ENCODE data around the gene CXXC5.

CXXC5 gene

GRCh38 chr5:139639619-139640380 is 8.3 kb upstream of the CXXC5 start:
- H3K36me3 ChIP-seq (ENCODE audit: control insufficient read depth, insufficient read depth, low read length): no peaks in the 10 kb centered on the region
- H3K4me3 ChIP-seq (ENCODE audit: low read length): no peak overlapping the region
- no peak overlapping the region for H3K9ac ChIP-seq (ENCODE audit: low read length)
- no peaks in the 10 kb centered on the region for H3K9me3 ChIP-seq (ENCODE audit: control insufficient read depth, low read length)
- H3K4me1 ChIP-seq (ENCODE audit: control insufficient read depth, insufficient read depth, low read length): peaks cover 76% of the 10 kb centered on the region
- H3K27me3 ChIP-seq (ENCODE audit: control insufficient read depth, insufficient read depth, low read length): no peaks in the 10 kb centered on the region

DNA sequence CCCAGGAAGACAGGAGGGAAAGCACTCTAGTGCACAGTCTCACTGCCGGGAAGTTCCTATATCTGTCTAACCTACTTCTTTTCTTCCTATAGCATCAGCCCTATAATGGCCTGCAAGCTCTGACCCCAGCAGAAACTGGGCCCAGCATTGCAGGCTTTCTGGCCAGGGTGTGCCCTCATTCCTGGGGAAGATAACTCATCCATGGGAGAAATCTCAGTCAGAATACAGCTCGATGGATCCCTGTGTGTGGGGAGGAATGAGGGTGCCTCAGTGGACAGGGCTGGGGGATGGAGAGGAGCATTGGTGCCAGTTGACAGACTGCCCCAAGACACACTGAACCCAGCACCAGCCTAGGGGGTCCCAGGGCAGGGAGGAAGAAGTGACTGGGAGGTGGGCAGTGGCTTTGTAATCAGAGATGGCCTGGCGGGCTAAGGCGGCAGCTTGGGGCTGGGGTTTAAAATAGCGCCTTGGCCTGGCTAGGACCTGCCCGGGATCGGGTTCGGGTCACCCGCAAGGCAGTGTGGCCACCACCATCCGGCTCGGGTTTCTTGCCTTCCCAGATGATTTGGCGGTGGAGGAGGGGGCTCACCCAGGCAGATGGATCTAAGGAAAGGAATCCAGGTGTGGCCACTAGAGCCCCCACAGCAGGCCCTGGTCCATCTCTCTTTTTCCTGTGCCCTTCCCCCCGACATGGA is 7.6 kb upstream of the CXXC5 start:
- Histone ChIP-seq H3K9ac (ENCODE audit: low read length) (no peak overlapping the region), H3K36me3 (ENCODE audit: control insufficient read depth, insufficient read depth, low read length) (no peaks in the 10 kb centered on the region), H3K27me3 (ENCODE audit: control insufficient read depth, insufficient read depth, low read length) (no peaks in the 10 kb centered on the region), H3K4me1 (ENCODE audit: control insufficient read depth, insufficient read depth, low read length) (peaks cover 68% of the 10 kb centered on the region), H3K9me3 (ENCODE audit: control insufficient read depth, low read length) (no peaks in the 10 kb centered on the region), H3K4me3 (ENCODE audit: low read length) (no peak overlapping the region)

DNA sequence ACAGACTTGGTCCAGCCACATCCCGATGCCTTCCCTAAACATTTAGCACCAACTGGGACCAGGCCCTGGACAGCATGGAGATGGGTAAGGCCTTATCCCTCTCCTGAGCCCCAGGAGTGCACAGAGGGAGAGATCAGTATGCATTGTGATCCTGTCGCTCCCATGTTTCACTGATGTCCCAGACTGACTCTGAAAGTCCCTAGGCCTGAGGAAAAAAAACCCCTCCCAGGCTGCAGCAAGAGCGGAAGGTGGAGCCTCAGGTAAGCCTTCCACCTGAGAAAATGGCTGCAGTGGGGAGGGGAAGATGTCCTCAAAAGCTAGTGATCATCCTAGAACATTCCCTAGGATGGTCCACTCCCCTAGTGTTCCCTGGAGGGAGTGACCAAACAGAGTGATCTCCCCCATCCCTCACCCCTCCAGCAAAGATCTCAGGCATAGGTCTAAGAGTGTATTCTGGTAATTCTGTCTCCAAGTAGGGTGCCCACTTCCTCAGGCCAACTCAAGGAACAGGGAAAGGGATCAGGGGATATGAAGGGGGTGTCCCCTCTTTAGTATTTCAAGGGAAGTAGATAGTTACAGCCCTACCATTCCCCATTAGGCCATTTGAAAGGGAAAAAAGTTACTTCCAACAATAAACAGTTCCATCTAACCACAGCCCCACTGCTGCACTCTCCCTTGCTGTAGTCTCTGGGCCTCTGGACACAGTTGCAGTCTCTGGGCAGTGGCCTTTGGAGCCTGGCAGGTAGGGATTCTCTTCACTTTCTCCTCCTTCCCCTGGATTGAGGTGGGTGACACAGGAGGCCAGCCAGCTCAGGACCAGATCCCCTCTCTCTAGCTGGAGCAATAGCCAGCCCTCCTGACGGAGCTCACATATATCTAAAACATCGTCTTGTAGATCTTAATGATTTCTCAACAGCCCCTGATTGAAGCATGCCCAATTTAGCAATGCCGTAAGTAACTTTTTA is 6.8 kb upstream of the CXXC5 start:
- no peak overlapping the region for H3K4me3 ChIP-seq (ENCODE audit: low read length)
- H3K36me3 ChIP-seq (ENCODE audit: control insufficient read depth, insufficient read depth, low read length): no peaks in the 10 kb centered on the region
- H3K9ac ChIP-seq (ENCODE audit: low read length): no peak overlapping the region
- H3K27me3 ChIP-seq (ENCODE audit: control insufficient read depth, insufficient read depth, low read length): no peaks in the 10 kb centered on the region
- H3K9me3 ChIP-seq (ENCODE audit: control insufficient read depth, low read length): no peaks in the 10 kb centered on the region
- H3K4me1 ChIP-seq (ENCODE audit: control insufficient read depth, insufficient read depth, low read length): peaks cover 60% of the 10 kb centered on the region

GRCh38 chr5:139642213-139642612 is 5.9 kb upstream of the CXXC5 start:
- Histone ChIP-seq H3K9me3 (ENCODE audit: control insufficient read depth, low read length) (no peaks in the 10 kb centered on the region), H3K9ac (ENCODE audit: low read length) (no peak overlapping the region), H3K36me3 (ENCODE audit: control insufficient read depth, insufficient read depth, low read length) (no peaks in the 10 kb centered on the region), H3K4me1 (ENCODE audit: control insufficient read depth, insufficient read depth, low read length) (peaks cover 53% of the 10 kb centered on the region), H3K27me3 (ENCODE audit: control insufficient read depth, insufficient read depth, low read length) (no peaks in the 10 kb centered on the region), H3K4me3 (ENCODE audit: low read length) (no peak overlapping the region)

- H3K27me3 ChIP-seq (ENCODE audit: control insufficient read depth, insufficient read depth, low read length): no peaks in the 10 kb centered on the region
- peak overlapping the region; percentile 53 for H3K9ac ChIP-seq (ENCODE audit: low read length)
- no peaks in the 10 kb centered on the region for H3K36me3 ChIP-seq (ENCODE audit: control insufficient read depth, insufficient read depth, low read length)
- peaks cover 51% of the 10 kb centered on the region for H3K4me1 ChIP-seq (ENCODE audit: control insufficient read depth, insufficient read depth, low read length)
- H3K4me3 ChIP-seq (ENCODE audit: low read length): no peak overlapping the region
- H3K9me3 ChIP-seq (ENCODE audit: control insufficient read depth, low read length): no peaks in the 10 kb centered on the region
Observed at GRCh38 chr5:139642891-139643871, 5.0 kb upstream of the CXXC5 start.

- Histone ChIP-seq H3K27me3 (ENCODE audit: control insufficient read depth, insufficient read depth, low read length) (no peaks in the 10 kb centered on the region), H3K4me1 (ENCODE audit: control insufficient read depth, insufficient read depth, low read length) (peaks cover 42% of the 10 kb centered on the region), H3K36me3 (ENCODE audit: control insufficient read depth, insufficient read depth, low read length) (no peaks in the 10 kb centered on the region), H3K4me3 (ENCODE audit: low read length) (no peak overlapping the region), H3K9ac (ENCODE audit: low read length) (no peak overlapping the region), H3K9me3 (ENCODE audit: control insufficient read depth, low read length) (no peaks in the 10 kb centered on the region)
Observed at GRCh38 chr5:139644001-139644456, 4.1 kb upstream of the CXXC5 start.

DNA sequence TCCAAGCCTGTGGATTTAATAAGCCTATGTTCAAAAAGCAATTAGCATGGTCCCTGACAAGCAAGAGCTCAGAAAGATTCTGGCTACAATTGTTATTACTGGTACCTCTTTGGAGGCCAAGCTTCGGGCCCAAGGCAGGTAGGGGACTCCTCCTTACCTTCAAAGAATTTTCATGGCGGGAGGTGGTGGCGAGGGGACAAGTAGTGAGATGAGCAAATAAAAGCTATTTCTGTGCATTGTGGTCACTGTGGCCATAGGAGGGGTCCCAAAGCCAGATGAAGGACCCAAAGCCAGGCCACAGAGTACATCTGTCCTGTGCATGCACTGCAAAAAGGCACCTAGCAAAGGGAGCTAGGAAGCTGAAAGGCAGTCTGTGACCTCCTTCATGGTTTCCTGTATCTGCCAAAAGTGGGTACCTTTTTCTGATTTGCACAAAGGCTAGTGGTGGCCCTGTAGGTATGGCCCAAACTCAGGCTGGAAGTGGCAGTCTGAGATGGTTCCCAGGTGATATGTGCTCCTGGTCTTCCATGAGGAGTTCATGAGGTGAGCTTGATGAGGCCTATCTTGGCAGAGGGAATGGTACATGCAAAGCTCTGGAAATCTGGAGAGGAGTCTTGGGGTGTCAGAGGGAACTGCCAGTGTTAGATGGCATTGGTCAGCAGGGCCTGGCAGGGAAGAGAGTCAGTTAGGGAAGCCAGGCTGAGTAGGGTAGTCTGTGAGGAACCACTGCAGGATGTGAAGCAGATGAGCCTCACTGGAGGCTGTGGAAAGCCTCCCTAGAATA is 3.3 kb upstream of the CXXC5 start:
- Histone ChIP-seq H3K4me1 (ENCODE audit: control insufficient read depth, insufficient read depth, low read length) (peaks cover 34% of the 10 kb centered on the region), H3K9ac (ENCODE audit: low read length) (no peak overlapping the region)

GRCh38 chr5:139645430-139645871 is 2.7 kb upstream of the CXXC5 start:
- Histone ChIP-seq H3K9ac (ENCODE audit: low read length) (no peak overlapping the region), H3K4me3 (ENCODE audit: low read length) (no peak overlapping the region), H3K27me3 (ENCODE audit: control insufficient read depth, insufficient read depth, low read length) (peaks cover 8% of the 10 kb centered on the region), H3K4me1 (ENCODE audit: control insufficient read depth, insufficient read depth, low read length) (peaks cover 31% of the 10 kb centered on the region), H3K9me3 (ENCODE audit: control insufficient read depth, low read length) (no peaks in the 10 kb centered on the region), H3K36me3 (ENCODE audit: control insufficient read depth, insufficient read depth, low read length) (no peaks in the 10 kb centered on the region)

More for the DNA sequence above, 3.3 kb upstream of the CXXC5 start:
- Histone ChIP-seq H3K4me3 (ENCODE audit: low read length) (no peak overlapping the region), H3K9me3 (ENCODE audit: control insufficient read depth, low read length) (no peaks in the 10 kb centered on the region), H3K36me3 (ENCODE audit: control insufficient read depth, insufficient read depth, low read length) (no peaks in the 10 kb centered on the region), H3K27me3 (ENCODE audit: control insufficient read depth, insufficient read depth, low read length) (peaks cover 3% of the 10 kb centered on the region)

GRCh38 chr5:139646111-139646510 is 2.0 kb upstream of the CXXC5 start:
- Histone ChIP-seq H3K9ac (ENCODE audit: low read length) (no peak overlapping the region), H3K27me3 (ENCODE audit: control insufficient read depth, insufficient read depth, low read length) (peaks cover 8% of the 10 kb centered on the region), H3K36me3 (ENCODE audit: control insufficient read depth, insufficient read depth, low read length) (no peaks in the 10 kb centered on the region), H3K4me1 (ENCODE audit: control insufficient read depth, insufficient read depth, low read length) (peaks cover 38% of the 10 kb centered on the region), H3K9me3 (ENCODE audit: control insufficient read depth, low read length) (no peaks in the 10 kb centered on the region), H3K4me3 (ENCODE audit: low read length) (no peak overlapping the region)

DNA sequence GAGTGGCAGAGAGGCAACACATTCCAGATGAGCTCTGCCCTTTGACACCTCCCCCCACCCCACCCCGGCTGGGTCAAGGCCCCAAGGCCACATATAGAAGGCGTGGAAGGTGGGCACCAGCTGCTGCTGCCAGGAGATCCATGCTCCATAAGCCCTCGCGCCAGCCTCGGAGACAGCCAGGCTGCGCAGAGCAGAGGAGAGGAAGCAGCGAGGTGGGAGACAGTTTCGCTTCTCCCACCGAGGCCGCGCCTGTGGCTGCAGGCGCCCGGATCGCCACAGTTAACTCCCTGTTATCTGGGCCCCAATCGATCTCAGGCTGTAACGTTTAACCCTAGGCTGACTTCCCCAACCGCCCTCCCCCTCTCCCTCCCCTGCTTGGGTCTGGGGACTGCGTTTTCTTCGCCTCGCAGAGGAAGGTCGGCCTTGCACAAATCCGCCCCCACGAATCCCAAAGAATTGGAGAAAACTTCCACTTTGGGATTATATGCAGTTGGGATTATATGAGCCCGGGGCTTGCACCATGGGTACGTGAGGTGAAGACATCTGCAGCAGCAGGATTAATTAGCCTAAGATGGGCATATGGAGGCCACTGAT is 1.1 kb upstream of the CXXC5 start:
- Histone ChIP-seq H3K9ac (ENCODE audit: low read length) (no peak overlapping the region), H3K27me3 (ENCODE audit: control insufficient read depth, insufficient read depth, low read length) (peaks cover 8% of the 10 kb centered on the region), H3K4me1 (ENCODE audit: control insufficient read depth, insufficient read depth, low read length) (peaks cover 46% of the 10 kb centered on the region), H3K36me3 (ENCODE audit: control insufficient read depth, insufficient read depth, low read length) (no peaks in the 10 kb centered on the region), H3K9me3 (ENCODE audit: control insufficient read depth, low read length) (no peaks in the 10 kb centered on the region), H3K4me3 (ENCODE audit: low read length) (no peak overlapping the region)
